GM18873 (cell line): ENCODE measurements around the gene DNAJC22.
"Not testable (repeated sequence)": the region's sequence is repeated elsewhere in the genome, so short reads cannot be mapped to it uniquely, and the experiment has no call there.

Experiments
- ATAC-seq: cut with Tn5 transposase; IDR thresholded peaks from one replicate; pipeline ENCODE4 v1.9.1; 2021; ENCODE audit warnings: mild to moderate bottlenecking, moderate library complexity, moderate number of reproducible peaks; ENCODE audit not compliant: unreplicated experiment, low FRiP score

DNAJC22 gene

DNA sequence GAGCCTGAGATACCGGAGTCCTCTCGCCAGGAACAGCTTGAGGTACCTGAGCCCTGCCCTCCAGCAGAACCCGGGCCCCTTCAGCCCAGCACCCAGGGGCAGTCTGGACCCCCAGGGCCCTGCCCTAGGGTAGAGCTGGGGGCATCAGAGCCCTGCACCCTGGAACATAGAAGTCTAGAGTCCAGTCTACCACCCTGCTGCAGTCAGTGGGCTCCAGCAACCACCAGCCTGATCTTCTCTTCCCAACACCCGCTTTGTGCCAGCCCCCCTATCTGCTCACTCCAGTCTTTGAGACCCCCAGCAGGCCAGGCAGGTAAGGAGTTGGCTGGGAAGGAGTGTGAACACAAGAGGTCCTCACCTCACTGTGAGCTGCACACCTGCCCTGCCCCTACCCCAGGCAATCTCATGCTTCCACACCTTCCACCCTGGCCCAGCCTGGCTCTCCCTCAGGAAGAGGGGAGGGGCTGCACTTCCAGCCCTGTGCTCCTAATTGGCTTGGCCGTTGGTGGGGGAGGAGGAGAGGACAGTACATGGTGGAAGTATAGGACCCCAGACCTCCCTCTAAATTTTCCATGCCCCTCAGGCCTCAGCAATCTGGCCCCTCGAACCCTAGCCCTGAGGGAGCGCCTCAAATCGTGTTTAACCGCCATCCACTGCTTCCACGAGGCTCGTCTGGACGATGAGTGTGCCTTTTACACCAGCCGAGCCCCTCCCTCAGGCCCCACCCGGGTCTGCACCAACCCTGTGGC, 15.9 kb upstream of the DNAJC22 start:
- ATAC-seq, result no peak

DNA sequence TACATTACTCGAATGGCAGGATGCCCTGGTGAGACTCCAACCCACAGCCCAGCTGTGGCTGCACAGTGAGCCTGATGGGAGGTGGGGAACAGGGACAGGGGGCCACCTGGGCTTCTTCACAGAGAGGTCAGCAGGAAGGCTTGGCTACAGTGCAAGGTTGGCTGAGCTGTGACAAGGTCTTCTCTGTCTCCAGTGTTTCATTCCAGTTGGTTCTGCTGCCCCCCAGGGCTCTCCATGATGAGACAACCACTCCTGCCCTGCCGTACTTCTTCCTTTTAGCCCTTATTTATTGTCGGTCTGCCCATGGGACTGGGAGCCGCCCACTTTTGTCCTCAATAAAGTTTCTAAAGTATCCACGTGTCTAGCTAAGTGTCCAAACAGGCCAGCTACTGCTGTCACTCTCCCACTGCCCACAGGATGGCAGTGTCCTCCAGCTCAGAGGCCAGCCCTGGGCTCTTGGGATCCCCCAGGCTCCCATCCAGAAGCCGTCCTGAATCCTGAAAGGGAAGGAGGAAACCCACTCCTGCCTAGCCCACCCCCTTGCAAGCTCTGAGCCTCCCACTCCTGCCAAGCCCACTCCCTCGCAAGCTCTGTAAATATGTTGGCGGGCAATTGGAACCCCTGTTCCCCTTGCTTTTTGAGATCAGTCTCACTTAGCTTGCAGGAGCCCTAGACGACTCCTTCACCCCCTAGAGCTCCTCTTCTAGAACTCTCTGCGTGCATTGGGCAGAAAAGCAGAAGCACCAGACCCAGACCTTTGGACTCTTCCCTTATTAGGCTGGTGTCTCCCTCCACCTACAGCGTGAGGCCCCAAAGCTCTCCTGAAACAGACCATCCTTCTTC, 15.1 kb upstream of the DNAJC22 start:
- ATAC-seq, result no peak

DNA sequence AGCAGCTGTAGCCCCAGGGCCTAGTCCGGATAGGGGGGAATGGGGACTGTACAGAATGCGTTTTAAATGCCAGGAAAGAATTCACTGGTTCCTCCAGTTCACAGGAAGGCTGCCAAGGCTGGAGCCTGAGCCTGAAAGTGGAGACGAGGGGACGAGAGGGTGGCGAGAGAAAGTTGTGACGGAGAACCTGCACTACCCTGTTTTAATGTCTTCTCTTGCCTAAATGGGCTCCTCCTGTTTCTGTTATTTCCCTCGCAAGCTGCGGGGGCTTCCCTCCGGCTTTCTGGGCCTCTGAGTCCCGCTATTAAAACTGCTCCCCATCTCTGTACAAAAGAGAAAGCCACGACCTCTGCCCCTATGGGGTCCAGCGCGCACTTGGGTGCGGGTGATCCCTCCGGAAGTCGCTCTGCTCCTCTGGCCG, 14.2 kb upstream of the DNAJC22 start:
- ATAC-seq, result no peak

DNA sequence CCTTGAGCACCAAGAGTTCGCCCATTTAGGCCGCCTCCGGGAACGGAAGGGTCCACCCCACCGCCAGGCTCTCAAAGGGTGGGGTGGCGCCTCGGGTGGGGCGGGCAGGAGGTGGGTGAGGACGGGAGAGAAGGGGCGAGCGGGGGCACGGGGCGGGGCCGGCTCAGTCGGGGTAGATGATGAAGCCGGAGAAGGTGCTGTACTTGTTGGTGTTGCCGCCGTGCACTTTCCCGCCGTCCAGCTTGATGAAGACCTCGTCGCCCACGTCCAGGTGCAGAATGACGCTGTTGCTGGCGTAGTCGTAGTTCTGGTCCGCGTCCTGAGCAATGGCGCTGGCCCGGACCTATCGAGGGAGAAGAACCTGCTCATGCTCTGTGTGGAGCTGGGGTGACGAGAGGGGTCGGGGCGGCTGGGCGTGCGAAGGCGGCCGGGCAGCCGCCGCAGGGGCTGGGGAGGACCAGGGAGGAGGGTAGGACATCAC, 13.8 kb upstream of the DNAJC22 start:
- no peak for ATAC-seq

DNA sequence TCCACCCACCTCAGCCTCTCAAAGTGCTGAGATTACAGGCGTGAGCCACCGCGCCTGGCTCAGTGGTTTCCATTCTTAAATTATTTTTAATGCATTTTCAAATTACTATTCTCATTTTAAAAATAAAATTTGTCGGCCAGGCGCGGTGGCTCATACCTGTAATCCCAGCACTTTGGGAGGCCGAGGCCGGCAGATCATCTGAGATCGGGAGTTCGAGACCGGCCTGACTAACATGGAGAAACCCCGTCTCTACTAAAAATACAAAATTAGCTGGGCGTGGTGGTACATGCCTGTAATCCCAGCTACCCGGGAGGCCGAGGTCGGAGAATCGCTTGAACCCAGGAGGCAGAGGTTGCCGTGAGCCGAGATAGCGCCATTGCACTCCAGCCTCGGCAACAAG, 12.9 kb upstream of the DNAJC22 start:
- ATAC-seq, result not testable (repeated sequence)

DNA sequence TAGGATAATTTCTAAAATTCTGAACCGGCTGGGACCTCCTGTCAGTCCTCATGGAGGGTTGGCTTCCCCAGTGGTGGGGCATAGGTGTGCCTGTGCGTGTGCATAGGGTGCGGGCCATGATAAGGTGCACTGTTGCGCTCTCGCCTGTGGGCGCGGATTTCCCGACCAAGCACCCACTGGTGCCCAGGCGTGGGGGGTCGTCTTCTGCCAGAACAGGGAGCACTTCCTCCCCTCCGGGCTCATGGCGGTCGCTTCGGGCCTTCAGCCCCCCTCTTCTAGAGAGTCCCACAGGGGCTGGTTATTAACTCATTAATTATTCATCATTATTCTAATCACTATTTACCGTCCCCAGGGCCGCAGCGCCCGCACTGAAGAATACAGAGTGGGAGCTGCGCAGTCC, 12.5 kb upstream of the DNAJC22 start:
- ATAC-seq, result no peak

DNA sequence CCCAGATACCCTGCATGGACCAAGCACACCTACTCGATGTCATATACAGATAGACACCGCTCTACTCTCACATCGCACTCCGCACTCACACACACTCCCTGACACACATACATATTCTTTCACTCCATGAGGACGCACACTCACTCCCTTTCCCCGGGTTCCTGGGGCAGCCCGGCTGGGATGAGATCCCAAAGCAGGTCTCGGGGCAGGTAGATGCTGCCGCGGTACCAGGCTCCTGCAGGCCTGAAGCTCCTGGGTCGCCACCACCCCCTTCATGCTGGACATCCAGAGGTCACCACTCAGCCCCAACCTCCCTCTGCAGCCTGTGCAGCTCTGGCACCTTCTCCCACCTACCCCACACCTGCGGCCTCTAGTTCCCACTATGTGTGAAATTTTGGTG, 12.0 kb upstream of the DNAJC22 start:
- no peak for ATAC-seq

DNA sequence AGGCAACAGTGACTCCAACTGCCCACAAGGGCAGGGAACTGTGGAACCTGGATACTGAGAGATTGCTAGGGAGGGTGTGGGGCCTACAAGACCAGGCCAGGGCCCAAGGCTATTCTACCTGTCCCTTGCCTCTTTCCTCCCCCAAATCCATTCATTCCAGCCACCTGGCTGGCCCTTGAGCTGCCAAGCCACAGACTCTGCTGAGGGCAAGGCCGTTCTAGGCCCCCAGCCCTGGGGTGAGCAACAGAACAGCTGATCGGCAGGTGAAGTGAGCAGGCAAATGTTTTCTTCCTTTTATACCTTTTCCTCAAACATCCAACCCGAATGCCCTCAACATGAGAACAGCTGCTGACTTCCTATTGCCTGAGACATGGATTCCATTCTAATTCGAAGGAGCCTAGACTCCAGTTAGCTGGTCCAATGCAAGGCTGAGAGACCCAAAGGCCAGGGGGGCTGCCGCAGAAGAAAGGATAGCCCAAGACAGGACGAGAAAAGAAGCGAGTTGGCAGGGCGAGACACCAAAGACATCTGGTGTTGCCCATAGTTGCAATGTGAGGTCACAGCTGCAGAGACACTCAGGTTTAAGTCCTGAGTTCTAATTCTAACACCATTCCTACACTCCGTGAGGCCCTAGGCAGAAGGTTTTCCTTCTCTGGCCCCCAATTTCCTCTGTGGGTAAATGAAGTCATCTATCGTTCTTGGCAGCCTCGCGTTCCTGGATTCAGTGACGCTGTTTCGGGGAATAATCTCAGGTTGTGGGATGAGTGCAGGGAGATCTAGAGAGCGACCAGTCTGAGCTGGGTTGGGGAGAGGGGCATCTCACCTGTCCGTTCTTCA, 11.4 kb upstream of the DNAJC22 start:
- ATAC-seq, result no peak

DNA sequence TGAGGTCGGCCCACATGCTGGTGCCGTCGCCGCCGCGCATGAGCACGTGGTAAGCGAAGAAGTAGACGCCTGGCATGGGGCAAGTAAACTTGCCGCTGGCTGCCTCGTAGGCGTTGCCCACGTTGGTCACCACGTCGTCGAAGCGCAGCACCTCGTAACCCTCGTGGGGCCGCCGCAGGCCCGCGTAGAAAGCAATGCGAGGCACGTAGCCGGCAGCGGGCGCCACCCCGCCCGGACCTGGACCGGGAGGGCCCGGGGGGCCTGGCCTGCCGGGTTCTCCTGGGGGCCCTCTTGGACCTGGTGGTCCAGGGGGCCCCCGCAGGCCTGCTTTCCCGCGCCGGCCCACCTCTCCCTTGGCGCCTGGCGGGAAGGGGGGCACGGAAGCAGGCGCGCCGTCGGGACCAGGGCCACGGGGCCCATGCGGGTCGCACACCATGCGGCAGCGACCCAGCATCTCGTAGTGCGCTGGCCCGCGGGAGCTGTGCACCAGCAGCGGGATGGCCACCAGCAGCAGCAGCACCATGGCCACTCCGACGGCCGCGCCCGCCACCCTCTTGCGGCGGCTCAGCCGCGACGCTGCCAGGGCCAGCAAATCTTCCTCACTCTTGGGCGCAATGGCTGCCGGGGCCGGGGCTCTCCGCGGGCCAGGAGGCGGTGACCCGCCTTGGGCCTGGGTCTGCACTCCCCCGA, 10.6 kb upstream of the DNAJC22 start:
- no peak for ATAC-seq

DNA sequence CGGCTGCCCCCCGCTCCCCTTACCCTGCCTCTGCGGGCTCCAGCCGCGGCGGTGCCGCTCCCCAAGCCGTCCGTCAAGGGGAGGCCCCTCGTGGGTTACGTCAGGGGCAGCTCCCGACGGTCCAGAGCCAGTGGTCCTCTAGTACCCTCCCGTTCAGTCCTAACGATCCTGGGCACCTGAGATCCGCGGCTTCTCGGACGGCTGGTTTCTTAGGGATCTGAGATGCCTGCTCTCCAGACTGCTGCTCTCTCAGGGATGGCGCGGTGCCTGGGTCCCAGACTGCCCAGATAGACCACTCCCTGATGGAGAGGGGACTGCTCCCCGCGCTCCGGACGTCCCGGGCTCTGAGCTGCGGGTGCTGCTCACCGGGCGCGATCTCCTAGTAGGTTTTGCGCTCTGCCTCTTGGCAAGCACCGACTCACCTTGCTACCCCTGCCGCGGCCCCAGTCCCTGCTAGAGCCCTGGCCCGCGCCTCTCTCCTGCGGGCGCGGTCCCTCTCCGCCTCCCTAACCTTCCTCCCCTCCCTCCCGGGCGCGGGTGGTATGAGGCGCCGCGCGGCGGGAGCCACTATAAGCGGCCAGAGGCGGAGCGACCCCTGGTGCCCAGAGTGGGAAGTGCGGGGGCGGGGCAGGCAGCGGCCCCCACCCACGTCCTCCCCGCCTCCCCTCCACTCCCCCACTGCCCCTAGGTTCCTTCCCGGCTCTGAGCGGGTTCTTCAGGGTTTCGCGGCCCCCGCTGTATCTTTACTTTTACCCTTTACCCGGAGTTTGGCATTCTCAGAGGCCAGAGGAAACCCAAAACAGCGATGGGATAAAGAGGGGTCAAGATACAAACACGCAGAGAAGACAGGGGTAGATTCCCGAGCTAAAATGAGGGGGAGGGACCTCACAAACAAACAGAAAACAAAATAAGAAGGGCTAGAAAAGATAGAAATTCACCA, 9.8 kb upstream of the DNAJC22 start, which contains the start of gene C1QL4:
Gene C1QL4, minus strand, starts transcription at position 544 of the 940 bp plus-strand sequence. CDS start 711 bp downstream, outside the sequence.
- no peak for ATAC-seq

DNA sequence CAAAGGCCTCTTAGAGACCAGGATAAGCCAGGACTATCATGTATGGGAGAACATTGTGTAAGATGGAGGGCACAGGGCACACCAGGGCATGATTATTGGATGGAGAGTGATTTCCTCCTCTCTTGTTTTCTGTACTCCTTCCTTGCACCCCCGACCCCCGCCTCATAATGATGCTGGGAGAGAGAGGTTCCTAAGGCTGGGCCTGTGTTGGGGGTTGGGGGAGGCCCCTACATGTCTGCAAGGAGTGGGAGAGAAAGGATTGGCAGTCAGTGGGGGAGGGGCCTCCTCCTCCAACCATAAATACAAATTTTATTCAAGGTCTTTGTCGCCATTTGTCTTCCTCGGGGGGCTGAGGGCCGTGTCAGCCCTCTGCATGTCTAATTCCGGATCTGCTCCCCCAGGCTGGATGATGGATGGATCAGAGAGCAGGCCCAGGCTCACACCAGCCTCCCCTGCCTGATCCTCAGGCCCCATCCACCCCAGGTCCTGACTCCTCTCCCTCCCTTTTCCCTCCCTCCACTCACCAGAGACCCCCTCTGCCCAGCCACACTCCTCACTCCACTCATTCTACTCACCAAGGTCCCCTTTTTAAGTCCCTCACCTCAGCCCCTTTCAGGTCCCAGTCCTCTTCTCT, 7.7 kb upstream of the DNAJC22 start:
- no peak for ATAC-seq

DNA sequence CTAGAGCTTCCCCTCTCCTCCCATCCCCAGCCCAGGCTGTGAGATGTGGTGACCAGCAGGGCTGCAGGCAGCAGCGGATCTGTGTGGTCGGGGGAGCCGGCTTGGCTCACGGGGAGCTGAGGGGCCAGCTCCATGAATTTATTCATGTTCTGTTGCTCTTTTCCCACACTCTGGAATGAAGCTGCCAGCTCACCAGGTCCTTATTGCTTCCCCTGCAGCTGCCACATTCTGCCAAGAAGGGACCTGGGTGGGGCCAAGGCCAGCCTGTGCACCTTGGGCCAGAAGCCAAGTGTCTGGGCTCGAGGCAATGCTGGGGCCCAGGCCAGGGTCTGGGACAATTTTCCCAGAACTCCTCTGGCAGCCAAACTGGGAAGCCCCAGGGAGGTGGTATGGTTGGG, 7.2 kb upstream of the DNAJC22 start:
- ATAC-seq, result no peak

DNA sequence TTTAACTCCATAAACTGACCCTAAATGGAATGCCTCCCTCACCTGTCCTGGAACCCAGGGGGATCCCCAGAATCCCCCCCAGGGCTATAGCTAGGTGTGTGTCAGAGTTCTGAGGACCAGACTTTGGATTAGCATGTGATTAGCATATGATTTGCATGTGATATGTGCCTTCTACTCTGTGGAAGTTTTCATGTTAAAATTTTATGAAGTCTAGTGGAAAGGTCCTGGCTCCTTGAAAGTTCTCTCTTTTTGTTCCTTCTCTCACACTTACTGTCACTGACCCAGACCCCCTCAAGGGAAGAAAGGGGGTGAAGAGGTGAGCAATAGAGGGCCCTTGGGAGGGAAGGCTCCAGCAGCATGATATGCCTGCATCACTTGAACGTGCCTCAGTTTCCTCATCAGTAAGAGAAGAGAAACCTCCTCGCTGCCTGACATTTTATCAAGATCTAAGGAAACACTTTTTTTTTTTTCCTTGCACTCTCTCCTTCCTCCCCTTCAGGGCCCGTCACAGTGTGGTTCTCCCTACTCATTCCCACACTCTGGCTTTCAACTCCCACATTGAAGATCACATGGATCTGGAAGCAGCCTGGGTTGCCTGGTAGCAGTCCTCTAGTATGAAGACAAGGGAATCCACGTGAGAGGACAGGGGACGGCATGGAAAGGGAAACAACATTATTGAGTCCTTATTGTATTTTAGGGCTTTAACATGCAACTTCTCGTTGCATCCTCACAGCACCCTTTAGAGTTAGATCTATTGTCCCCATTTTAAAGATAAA, 6.4 kb upstream of the DNAJC22 start:
- ATAC-seq, result no peak

DNA sequence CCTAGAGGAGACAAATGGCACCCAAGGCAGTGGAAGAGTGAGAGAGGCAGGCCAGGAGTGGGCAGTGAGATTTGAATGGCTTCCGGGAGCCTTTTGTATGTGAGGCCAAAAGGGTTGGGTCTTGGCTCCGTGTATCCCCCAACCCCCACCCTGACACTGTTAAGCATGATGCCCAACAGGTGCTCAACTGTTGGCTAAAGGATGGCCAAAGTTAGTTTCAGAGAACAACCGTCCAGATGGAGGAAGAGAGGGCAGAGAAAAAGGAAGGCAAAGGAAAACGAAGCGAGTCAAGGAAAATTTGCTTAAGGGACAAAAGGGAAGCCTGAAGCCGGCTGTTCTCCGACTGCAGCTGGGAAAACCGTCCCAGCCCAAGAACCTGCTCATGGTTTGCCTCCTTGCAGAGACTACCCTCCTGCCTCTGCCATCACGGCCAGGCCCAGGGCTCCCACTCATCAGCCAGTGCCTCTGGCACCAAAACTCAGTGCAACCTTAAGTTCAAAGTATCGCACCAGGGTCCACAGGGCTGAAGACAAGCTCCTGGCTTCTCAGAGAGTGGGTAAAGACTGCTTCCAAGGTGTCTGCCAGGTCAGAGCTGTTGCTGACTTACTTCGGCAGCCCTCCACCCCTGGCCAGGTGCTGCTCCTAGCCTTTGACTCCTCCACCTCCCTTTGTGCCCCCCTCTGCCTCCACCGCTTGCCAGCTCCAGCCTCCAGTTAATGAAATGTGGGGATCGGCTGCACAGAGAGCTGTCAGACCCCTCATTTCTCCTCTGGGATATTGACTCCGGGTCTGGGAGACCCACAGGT, 5.5 kb upstream of the DNAJC22 start:
- no peak for ATAC-seq

DNA sequence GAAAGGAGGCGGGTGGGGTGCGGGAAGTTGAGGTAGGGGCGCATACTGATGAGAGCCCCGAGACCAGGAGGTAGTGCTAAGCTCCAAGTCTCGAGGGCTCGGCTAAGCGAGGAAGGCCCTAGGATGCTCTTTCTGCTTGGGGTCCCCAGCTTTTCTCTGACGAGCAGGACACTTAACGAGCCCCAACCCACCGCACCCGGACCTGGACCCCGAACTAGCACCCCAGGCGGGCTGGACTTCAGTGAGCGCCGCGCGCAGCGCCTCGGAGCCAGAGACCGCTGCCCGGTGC, 5.0 kb upstream of the DNAJC22 start:
- no peak for ATAC-seq

DNA sequence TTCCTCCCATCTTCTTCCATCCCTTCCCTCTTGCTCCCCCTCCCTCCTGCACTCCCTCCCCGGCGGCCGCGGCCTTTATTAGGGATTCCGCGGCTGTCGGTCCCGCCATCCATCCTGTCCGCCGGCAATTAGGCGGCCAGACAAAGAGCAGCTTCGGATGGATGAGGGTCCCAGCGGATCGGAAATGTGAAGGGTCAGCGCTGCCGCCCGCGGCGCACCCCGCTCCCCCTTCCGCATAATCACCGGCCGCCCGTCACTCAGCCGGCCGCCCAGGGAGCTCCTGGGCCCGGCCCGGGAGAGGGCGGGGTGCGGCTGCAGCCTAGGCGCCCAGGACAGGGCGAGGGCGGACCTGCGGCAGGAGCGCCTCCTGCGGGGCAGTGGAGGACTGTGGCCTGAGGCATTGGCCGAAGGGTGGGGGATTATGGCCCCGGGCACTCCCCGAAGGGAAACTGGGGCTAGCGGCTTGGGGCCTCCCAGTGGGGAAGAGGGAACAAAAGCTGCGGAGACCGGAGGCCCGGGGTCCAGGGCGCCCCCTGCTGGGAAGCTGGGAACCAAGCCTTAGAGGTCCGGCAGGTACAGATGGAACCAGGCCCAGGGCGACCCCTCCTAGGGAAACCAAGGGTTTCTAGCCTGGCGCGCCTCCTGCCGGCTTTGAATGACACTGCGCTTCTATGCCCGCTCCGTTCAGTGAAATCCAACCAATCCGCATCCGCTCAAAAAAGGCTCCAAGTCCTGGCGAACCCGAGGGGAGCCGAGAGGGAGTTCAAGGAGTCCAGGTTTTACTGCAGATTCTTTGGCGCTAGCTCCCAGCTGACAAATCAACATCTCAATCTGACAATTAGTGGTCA, 4.4 kb upstream of the DNAJC22 start:
- ATAC-seq, result peak; percentile 50
